ENCODE measurements around the gene MICAL1.

MICAL1 gene

GRCh38 chr6:109421184-109421583, 34.4 kb downstream of the MICAL1 start:
- no peak for DNase-seq

DNA sequence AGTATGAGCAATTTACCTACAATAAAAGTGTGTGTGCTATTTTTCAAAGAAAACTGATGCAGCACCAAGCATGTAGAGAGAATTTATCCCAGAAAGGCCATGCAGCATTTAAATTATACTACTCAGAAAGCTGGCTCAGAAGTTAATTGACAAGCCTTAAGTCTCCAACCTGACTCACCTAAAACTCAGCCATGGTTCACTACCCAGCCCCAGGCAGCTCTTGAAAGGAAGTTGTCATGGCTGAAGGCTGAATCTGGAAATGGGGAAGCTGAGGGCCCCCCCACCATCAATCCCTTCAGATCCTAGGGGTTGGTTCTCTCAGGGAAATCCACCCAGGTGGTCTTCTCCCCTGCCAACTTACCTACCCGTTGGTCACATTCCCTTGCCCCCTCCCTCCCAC, 34.8 kb downstream of the MICAL1 start:
- DNase-seq: no peak

DNA sequence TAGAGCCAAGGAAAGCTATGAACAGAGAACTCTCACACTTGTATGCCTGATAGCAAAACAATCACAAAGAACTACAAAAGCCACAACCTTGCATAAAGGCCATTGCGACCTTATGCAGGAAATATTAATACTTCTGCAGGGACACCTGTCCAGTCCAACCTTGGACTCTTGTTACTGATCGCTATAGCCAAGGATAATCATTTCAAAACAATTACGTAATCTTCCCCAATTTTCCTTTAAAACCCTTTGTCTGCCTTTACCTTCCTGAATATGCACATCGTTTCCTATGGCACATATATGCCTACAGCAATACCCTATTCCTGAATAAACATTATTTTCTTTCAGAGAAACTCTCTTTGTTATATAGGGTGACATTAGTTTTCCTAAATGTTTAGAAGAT, 37.9 kb downstream of the MICAL1 start:
- no peak for DNase-seq

DNA sequence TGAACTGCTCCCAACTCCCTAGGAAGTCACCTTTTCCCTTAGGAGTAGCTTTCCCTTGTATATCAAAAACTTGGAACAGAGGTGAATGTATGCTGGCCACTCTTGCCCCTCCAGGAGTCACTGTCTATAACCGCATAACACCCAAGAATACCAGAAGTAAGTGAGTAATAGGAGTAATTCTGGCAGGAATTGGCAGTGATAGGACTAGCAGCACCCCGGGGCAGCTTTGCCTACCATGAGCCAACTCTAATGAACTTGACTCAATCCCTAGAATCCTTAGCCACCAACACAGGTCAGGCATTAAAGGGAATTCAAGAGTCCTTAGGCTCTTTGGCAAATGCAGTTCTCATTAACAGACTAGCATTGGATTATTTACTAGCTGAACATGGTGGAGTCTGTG, 44.5 kb downstream of the MICAL1 start:
- DNase-seq: no peak

DNA sequence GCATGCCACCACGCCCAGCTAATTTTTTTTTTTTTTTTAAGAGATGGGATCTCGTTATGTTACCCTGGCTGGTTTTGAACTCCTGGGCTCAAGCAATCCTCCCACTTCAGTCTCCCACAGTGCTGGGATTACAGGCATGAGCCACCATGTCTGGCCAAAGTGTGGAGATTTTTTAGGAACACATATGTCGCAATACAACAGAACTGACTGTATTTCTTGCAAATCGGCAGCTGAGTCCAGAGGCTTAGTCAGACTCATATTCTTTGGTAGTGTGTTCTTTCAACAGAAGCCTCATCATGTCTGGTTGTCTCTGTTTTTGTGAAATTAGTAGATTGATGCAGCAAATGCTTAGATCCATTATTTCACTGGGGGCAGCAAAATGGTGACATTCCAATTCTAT, 49.4 kb downstream of the MICAL1 start:
- no peak for DNase-seq

GRCh38 chr6:109397020-109397419, 58.6 kb downstream of the MICAL1 start:
- no peak for DNase-seq

DNA sequence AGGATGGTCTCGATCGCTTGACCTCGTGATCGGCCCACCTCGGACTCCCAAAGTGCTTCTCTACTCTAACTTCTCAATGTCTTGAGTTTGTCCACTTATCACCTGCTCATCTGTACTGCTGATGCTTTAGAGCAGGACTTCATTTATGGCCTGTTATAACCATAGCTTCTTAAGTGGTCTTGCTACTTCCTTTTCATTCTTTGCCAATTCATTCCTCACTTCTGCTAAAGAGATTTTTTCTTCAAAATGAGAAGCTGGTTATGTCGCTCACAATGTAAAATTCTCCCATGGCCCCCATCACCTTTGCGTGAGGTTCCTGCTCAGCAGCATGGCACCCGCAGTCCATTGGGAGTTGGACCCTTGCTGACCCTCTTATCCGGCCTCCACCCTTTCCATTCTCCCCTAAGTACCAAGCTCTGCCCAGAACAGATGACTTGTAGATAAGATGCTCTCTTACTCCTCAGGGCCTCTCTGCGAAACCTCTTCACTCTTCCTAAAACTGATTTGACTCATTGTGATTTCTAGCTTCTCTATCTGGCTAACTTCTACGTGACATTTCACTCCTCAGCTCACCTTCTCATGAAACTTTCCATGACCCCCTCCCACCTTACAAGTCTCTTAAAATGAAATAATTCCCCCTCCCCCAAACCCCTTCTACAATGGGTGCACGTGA, 59.4 kb downstream of the MICAL1 start:
- no peak for DNase-seq

Data from cerebellar nuclear complex (tissue), 1 donor.